Colonic mucosa (tissue), 4 donors: ENCODE results near the gene PIK3CD. TPM values are rescaled to one million over a fixed set of nuclear protein-coding genes. Genes with fewer than 3 reads are reported as not detected.
A peak's percentile ranks its signal among the peaks of the same experiment; 100 is the strongest.

Source experiments
- DNase-seq: peaks from one replicate; pipeline ENCODE4 v3.0.0-alpha.2; 2020
- H3K27ac ChIP-seq: fragments of 200-600 bp; one replicate; pipeline ENCODE4 v1.8.0; 2021
- H3K27me3 ChIP-seq: fragments of 200-600 bp; one replicate; pipeline ENCODE4 v1.8.0; 2021
- H3K36me3 ChIP-seq: fragments of 200-600 bp; one replicate; pipeline ENCODE4 v1.8.0; 2021
- H3K4me1 ChIP-seq: fragments of 200-600 bp; one replicate; pipeline ENCODE4 v1.8.0; 2021; ENCODE audit warnings: mild to moderate bottlenecking
- H3K4me3 ChIP-seq: fragments of 200-600 bp; one replicate; pipeline ENCODE4 v1.8.0; 2021
- H3K9ac ChIP-seq, 2 donors: one replicate each; pipeline ENCODE4 v1.7.0; 2013; ENCODE audit warnings: control low read depth in 2 of 2, low read depth in 2 of 2, low read length in 2 of 2
- H3K9me3 ChIP-seq: fragments of 200-600 bp; one replicate; pipeline ENCODE4 v1.8.0; 2021
- intact Hi-C: fragments of 100-400 bp; cut with DNase I; formaldehyde crosslinking; loops from one replicate; pipeline ENCODE4 v1.14.1; 2022
- total RNA-seq, 2 donors: library from RNA; stranded (reverse); fragmentation: NEBNext Ultra II Directional in 1 of 2; extraction: Animal tissue kit (Norgen Biotek cat#: 25700) in 1 of 2; gene quantifications; one replicate each; pipeline ENCODE4 v1.2.1, GENCODE V29; 2021
- TF ChIP-seq, protein P1 (sequence below): fragments of 200-600 bp; IDR thresholded peaks from one replicate; pipeline ENCODE4 v1.8.0; 2022; ENCODE audit warnings: antibody characterized with exemption, mild to moderate bottlenecking
- donor health status: healthy.
- donor health status: DM: no; HTN: no; CAD: no.
- donor health status: DM: no; HTN: no; CAD: no.

The PIK3CD gene
- total RNA-seq, 2 donors from 2014 or later = 3.5 TPM

DNA sequence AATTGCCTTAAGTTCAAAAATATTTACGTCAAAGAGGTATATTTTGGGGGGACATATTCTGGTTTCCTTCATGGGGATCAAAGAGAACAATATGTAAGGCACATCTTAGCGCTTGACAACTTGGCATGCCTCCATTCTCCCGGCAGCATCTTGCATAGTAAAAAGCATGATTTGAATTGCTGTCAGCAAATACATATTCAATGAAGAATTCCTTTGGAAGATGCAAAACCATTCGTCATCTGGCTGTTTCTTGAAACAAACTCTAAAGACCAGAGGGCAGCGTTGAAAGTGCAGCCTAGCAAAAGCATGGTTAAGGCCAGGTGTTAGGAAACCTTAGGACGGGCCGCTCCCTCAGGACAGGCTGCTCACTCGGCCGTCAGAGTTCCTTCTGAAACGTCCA, 3.4 kb upstream of the PIK3CD start:
- Histone ChIP-seq H3K9ac (no peak overlapping the region), H3K4me1 (no peaks in the 10 kb centered on the region), H3K36me3 (no peaks in the 10 kb centered on the region), H3K9me3 (no peaks in the 10 kb centered on the region), H3K27me3 (peaks cover 24% of the 10 kb centered on the region), H3K27ac (no peak overlapping the region), H3K4me3 (no peak overlapping the region)
- intact Hi-C loops = no loop called here
- TF ChIP-seq, protein P1, sequence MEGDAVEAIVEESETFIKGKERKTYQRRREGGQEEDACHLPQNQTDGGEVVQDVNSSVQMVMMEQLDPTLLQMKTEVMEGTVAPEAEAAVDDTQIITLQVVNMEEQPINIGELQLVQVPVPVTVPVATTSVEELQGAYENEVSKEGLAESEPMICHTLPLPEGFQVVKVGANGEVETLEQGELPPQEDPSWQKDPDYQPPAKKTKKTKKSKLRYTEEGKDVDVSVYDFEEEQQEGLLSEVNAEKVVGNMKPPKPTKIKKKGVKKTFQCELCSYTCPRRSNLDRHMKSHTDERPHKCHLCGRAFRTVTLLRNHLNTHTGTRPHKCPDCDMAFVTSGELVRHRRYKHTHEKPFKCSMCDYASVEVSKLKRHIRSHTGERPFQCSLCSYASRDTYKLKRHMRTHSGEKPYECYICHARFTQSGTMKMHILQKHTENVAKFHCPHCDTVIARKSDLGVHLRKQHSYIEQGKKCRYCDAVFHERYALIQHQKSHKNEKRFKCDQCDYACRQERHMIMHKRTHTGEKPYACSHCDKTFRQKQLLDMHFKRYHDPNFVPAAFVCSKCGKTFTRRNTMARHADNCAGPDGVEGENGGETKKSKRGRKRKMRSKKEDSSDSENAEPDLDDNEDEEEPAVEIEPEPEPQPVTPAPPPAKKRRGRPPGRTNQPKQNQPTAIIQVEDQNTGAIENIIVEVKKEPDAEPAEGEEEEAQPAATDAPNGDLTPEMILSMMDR = no peak
- DNase-seq = no peak

DNA sequence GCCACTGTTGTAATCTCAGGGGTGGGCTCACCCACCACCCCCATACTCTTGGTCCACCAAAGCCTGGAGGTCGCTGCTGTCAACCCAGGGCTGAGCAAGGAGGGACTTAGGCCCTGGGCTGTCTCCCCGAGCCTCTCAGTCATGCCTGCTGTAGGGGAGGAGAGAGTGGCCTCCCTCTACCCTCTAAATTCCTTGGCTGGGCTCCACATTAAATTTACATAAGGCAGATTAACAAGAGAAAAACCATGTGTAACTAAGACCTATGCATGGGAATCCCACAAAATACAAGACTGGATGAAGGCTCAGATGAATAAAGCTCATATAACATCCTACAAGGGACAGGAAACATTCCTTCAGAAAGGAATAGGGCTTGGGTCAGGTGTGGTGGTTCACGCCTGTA, 1.8 kb upstream of the PIK3CD start:
- no peaks in the 10 kb centered on the region for H3K36me3 ChIP-seq
- DNase-seq = no peak
- intact Hi-C loops = no loop called here
- H3K27me3 ChIP-seq = peaks cover 31% of the 10 kb centered on the region
- TF ChIP-seq, protein P1 = no peak
- no peaks in the 10 kb centered on the region for H3K4me1 ChIP-seq
- H3K9ac ChIP-seq = no peak overlapping the region
- no peak overlapping the region for H3K27ac ChIP-seq
- no peaks in the 10 kb centered on the region for H3K9me3 ChIP-seq
- H3K4me3 ChIP-seq = no peak overlapping the region

DNA sequence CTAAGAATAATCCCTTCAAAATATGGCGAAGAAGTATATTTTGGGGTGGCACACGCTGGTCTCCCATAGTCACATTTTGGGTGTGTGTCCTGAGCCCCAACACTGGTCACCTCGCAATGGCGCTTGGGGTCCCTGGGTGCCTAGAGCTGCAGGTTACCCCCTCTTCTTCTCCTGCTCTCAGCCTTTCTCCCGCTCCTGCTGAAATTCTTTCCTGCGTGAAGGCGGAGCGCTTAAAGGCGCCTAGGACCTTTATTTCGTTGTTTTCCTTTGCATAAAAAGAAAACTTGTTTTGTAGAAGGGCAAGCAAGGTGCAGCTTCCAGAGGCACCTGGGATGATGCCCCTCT, 339 bp upstream of the PIK3CD start:
- Histone ChIP-seq H3K4me3 (peak overlapping the region; percentile 44), H3K27me3 (peaks cover 31% of the 10 kb centered on the region), H3K9ac (peak overlapping the region in 1 of 2 donors; percentile 26), H3K4me1 (no peaks in the 10 kb centered on the region), H3K36me3 (no peaks in the 10 kb centered on the region), H3K9me3 (no peaks in the 10 kb centered on the region), H3K27ac (no peak overlapping the region)
- DNase-seq = no peak
- intact Hi-C loops = no loop called here
- TF ChIP-seq, protein P1 = no peak

DNA sequence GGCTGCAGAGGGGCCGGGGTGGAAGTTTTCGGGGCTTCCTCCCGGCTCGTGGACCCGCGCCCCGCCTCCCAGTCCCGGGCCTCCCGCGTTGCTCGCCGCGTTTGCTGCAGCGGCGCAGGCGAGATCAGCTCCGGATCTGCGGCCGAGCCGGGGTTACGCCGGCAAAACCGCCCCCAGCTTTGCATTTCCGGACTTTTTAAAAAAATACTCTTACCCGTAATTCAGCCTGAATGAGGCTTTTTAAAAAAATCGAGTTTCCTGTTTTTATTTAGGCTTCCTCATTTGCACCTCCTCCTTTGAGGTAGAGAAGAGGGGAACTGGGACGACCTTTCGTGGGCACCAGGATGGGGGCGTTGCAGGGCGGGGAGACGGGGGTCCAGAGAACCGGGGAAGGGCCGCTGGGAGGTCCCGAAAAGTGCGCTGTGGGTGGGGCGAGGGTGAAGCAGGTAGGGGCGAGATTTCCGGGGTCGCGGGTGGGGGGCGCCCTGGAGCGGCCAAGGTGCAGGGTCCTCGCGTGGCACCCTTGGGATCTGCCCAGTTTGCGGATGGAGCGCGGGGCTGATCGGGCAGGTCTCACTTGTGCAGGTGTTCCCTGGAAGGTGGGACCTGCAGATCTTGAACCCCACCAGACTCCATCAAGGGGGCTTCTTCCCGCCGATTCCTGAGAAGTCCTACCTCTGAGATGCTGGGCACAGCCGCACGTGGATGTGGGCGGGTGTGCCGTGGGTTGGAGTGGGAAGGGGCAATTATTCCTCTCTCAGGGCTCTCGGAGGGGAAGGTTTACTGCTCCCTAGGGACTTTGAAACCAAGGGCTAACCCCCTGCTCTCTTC, 1.1 kb downstream of the PIK3CD start:
- peak overlapping the region; percentile 70 for H3K27ac ChIP-seq
- H3K4me1 ChIP-seq = no peaks in the 10 kb centered on the region
- H3K4me3 ChIP-seq = peak overlapping the region; percentile 44
- DNase-seq = no peak
- intact Hi-C loops = no loop called here
- no peaks in the 10 kb centered on the region for H3K9me3 ChIP-seq
- TF ChIP-seq, protein P1 = no peak
- H3K36me3 ChIP-seq = no peaks in the 10 kb centered on the region
- peak overlapping the region; percentile 24 to 40 for H3K9ac ChIP-seq
- peaks cover 31% of the 10 kb centered on the region for H3K27me3 ChIP-seq

DNA sequence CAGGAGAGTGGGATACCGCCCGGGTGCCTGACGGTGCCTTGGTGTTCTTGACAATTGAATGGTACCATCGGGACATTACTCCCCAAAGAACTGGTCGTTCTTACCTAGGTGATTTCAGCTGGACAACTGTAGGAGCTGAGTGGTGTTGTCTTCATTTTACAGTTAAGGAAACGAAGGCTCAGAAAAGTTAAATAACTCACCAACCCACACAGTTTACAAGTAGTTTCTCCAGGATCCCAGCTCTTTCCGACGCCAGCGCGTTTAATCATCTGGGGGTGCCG, 1.6 kb downstream of the PIK3CD start:
- peak overlapping the region; percentile 44 for H3K4me3 ChIP-seq
- intact Hi-C loops = no loop called here
- H3K36me3 ChIP-seq = no peaks in the 10 kb centered on the region
- no peak for DNase-seq
- peak overlapping the region in 1 of 2 donors; percentile 40 for H3K9ac ChIP-seq
- TF ChIP-seq, protein P1 = no peak
- H3K9me3 ChIP-seq = no peaks in the 10 kb centered on the region
- H3K27ac ChIP-seq = peak overlapping the region; percentile 70
- H3K27me3 ChIP-seq = peaks cover 31% of the 10 kb centered on the region
- H3K4me1 ChIP-seq = no peaks in the 10 kb centered on the region
